Transverse colon (tissue), 4 donors: ENCODE measurements around the gene ATP9B. TPM values are rescaled to one million over a fixed set of nuclear protein-coding genes. Genes with fewer than 3 reads are reported as not detected.

Experiments used
- DNase-seq: peaks from one replicate; pipeline ENCODE4 v3.0.0-alpha.2; 2019
- H3K27ac ChIP-seq, 4 donors: fragments of 200-600 bp; sonication (generic); 2 replicates each; pipeline ENCODE4 v1.5.1; 2016 to 2018; ENCODE audit warnings: inconsistent platforms in 4 of 4
- H3K27me3 ChIP-seq: fragments of 200-600 bp; sonication (generic); 2 replicates; pipeline ENCODE4 v1.5.1; 2017; ENCODE audit warnings: inconsistent platforms
- H3K36me3 ChIP-seq, 4 donors: fragments of 200-600 bp; sonication (generic); 2 replicates each; pipeline ENCODE4 v1.5.1; 2017 to 2019; ENCODE audit warnings: inconsistent platforms in 4 of 4
- H3K4me1 ChIP-seq, 4 donors: fragments of 200-600 bp; sonication (generic); 2 replicates each; pipeline ENCODE4 v1.5.1; 2017 to 2020; ENCODE audit warnings: inconsistent platforms in 4 of 4
- H3K4me3 ChIP-seq, 4 donors: fragments of 200-600 bp; sonication (generic); 1 replicate in 1 of 4; 2 replicates in 3 of 4; pipeline versions ENCODE4 v1.5.1 to v1.6.1; 2017 to 2019; ENCODE audit warnings: inconsistent platforms in 4 of 4
- H3K9me3 ChIP-seq, 2 donors: fragments of 200-600 bp; sonication (generic); 2 replicates each; pipeline ENCODE4 v1.5.1; 2017 to 2019; ENCODE audit warnings: inconsistent platforms in 2 of 2
- EP300 ChIP-seq: sonication (generic); formaldehyde crosslinking; IDR thresholded peaks from one replicate; pipeline ENCODE4 v1.6.1; 2017; ENCODE audit warnings: antibody characterized with exemption, low read depth
- POLR2A ChIP-seq: fragments of 450-650 bp; IDR thresholded peaks from one replicate; pipeline ENCODE4 v1.6.1; 2016; ENCODE audit warnings: antibody characterized with exemption, mild to moderate bottlenecking, moderate library complexity
- POLR2AphosphoS5 ChIP-seq, 3 donors: sonication (generic); formaldehyde crosslinking; IDR thresholded peaks; one replicate each; pipeline ENCODE4 v1.6.1; 2016; ENCODE audit warnings: antibody characterized with exemption in 3 of 3
- WGBS, 2 donors: methylation state at CpG; one replicate each; pipeline ENCODE4 v1.1.5; 2018; ENCODE audit warnings: low coverage in 1 of 2; 5-methylcytosine and 5-hydroxymethylcytosine counted together
- in situ Hi-C, 4 donors: fragments of 200-750 bp; cut with MboI; loops; one replicate each; pipeline versions ENCODE4 v1.15.0 to v1.15.1; 2017; ENCODE audit warnings: low sequenced_read_pairs in 3 of 4, low pct_ligation_motif_present in 1 of 4, low pct_unique_long_range_greater_than_20kb in 1 of 4
- intact Hi-C: fragments of 100-400 bp; cut with DNase I; formaldehyde crosslinking; loops from one replicate; pipeline ENCODE4 v1.15.1; 2023; ENCODE audit warnings: low total_unique reads
- total RNA-seq, 4 donors: library from RNA; depleted of rRNA; stranded (reverse); fragments of >200 nt; gene quantifications; one replicate each; pipeline ENCODE4 v1.1.0, GENCODE V29; 2016
- TF ChIP-seq, protein P1 (sequence below), 5 experiments: fragments of 200-600 bp in 3 of 5; fragments of 450-650 bp in 2 of 5; sonication (generic) in 3 of 5; IDR thresholded peaks; 1 replicate in 2 of 5; 2 replicates in 3 of 5; pipeline ENCODE4 v1.5.1; 2016 to 2017; ENCODE audit warnings: antibody characterized with exemption in 5 of 5, inconsistent platforms in 3 of 5, mild to moderate bottlenecking in 2 of 5, moderate library complexity in 1 of 5

Gene ATP9B
- total RNA-seq, 4 donors from 2014 or later = 36.3 to 70.3 (median 41.6) TPM

DNA sequence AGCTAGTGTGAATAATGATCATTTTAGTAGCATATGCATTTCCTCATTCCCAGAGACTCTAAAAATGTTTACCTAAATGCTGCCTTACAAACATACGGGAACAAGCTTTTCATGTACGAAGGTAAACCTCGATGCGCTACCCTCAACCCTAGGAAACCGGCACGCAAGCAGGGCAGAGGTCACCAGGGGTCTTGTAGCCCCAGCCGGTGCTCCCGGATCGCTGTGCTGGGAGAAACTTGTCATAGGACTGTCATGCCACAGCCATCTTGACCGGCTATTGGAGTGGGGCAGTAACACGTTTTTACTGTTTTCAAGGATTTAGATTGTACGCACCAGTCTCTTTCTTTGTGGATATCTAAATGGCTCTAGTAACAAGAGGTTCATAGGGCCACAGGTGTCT is 291.7 kb downstream of the ATP9B start:
- no peak for DNase-seq
- H3K27ac ChIP-seq = no peak overlapping the region
- TF ChIP-seq, protein P1, sequence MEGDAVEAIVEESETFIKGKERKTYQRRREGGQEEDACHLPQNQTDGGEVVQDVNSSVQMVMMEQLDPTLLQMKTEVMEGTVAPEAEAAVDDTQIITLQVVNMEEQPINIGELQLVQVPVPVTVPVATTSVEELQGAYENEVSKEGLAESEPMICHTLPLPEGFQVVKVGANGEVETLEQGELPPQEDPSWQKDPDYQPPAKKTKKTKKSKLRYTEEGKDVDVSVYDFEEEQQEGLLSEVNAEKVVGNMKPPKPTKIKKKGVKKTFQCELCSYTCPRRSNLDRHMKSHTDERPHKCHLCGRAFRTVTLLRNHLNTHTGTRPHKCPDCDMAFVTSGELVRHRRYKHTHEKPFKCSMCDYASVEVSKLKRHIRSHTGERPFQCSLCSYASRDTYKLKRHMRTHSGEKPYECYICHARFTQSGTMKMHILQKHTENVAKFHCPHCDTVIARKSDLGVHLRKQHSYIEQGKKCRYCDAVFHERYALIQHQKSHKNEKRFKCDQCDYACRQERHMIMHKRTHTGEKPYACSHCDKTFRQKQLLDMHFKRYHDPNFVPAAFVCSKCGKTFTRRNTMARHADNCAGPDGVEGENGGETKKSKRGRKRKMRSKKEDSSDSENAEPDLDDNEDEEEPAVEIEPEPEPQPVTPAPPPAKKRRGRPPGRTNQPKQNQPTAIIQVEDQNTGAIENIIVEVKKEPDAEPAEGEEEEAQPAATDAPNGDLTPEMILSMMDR (IDR thresholded peaks at IDR 0.05) = no peak
- no peak for TF ChIP-seq EP300
- TF ChIP-seq POLR2A = no peak
- no peak for TF ChIP-seq POLR2AphosphoS5 (IDR thresholded peaks at IDR 0.05)
- 83 to 99% methylated on average over 1 to 12 of the region's 12 CpGs for WGBS, 2 donors
- H3K36me3 ChIP-seq = peaks cover 0 to 10% (median 4%) of the 10 kb centered on the region in 4 donors
- H3K27me3 ChIP-seq = no peaks in the 10 kb centered on the region
- intact Hi-C loops (no loop called here), in situ Hi-C loops (no loop called here)
- no peaks in the 10 kb centered on the region for H3K4me1 ChIP-seq
- H3K4me3 ChIP-seq = no peak overlapping the region
- H3K9me3 ChIP-seq = no peaks in the 10 kb centered on the region

DNA sequence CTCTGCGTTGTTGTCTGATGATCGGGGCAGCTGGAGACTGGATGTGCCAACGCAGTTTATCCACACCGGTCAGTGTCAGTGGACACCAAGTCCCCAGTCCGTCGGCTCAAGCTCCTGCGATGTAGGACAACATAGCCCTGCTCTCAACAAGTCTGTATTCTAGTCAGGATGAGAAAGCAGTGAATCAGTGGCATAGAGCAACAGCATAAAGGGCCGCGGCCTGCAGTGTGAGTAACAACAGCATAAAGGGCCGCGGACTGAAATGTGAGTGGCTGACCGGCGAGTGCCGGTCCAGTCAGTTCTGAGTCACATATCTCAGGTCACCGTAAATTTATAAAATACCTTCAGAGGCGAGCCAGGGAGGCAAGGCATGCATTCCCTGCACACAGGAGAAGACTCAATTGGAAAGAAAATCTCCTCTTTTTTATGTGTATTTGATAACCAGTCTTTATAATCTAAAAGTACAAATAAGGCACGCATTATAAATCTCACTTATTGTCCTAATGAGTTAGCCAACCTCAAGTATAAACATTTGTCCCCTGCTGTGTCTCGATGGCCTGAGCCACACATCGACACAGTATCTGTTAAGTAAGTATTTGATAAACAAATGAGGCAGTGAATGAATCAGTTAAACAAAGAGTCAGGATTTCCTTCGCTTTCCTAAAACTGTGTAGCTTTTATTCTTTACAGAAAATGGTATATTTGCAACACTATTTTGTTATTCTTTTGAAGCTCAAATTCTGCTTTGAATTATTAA is 292.8 kb downstream of the ATP9B start:
- 85 to 90% methylated on average over 17 to 20 of the region's 20 CpGs for WGBS, 2 donors
- Histone ChIP-seq H3K4me1 (no peaks in the 10 kb centered on the region), H3K4me3 (no peak overlapping the region), H3K27me3 (no peaks in the 10 kb centered on the region), H3K27ac (no peak overlapping the region), H3K36me3 (peaks cover 0 to 10% (median 4%) of the 10 kb centered on the region in 4 donors), H3K9me3 (no peaks in the 10 kb centered on the region)
- DNase-seq = no peak
- TF ChIP-seq, protein P1 (IDR thresholded peaks at IDR 0.05) = no peak
- TF ChIP-seq POLR2AphosphoS5 (IDR thresholded peaks at IDR 0.05) = no peak
- TF ChIP-seq EP300 = no peak
- TF ChIP-seq POLR2A = no peak
- in situ Hi-C loops = no loop called here
- intact Hi-C loops = no loop called here

DNA sequence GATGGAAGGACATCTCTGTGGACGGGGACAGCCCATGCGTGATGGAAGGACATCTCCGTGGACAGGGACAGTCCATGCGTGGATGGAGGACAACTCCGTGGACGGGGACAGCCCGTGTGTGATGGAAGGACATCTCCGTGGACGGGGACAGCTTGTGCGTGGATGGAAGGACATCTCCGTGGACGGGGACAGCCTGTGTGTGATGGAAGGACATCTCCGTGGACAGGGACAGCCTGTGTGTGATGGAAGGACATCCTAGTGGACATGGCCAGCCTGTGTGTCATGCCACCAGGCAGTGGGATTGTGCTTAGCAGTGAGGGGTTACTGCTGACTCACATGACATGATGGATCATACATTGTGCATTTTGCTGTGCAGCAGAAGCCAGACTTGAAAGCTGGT is 296.5 kb downstream of the ATP9B start:
- no peaks in the 10 kb centered on the region for H3K27me3 ChIP-seq
- TF ChIP-seq POLR2A (no peak), POLR2AphosphoS5 (IDR thresholded peaks at IDR 0.05) (no peak), EP300 (no peak)
- TF ChIP-seq, protein P1 (IDR thresholded peaks at IDR 0.05) = no peak
- H3K9me3 ChIP-seq = no peaks in the 10 kb centered on the region
- H3K27ac ChIP-seq = no peak overlapping the region
- in situ Hi-C loops (no loop called here), intact Hi-C loops (no loop called here)
- no peak overlapping the region for H3K4me3 ChIP-seq
- no peak for DNase-seq
- no peaks in the 10 kb centered on the region for H3K4me1 ChIP-seq
- 91 to 97% methylated on average over 13 of the region's 13 CpGs for WGBS, 2 donors
- H3K36me3 ChIP-seq = peaks cover 0 to 6% (median 0%) of the 10 kb centered on the region in 4 donors

DNA sequence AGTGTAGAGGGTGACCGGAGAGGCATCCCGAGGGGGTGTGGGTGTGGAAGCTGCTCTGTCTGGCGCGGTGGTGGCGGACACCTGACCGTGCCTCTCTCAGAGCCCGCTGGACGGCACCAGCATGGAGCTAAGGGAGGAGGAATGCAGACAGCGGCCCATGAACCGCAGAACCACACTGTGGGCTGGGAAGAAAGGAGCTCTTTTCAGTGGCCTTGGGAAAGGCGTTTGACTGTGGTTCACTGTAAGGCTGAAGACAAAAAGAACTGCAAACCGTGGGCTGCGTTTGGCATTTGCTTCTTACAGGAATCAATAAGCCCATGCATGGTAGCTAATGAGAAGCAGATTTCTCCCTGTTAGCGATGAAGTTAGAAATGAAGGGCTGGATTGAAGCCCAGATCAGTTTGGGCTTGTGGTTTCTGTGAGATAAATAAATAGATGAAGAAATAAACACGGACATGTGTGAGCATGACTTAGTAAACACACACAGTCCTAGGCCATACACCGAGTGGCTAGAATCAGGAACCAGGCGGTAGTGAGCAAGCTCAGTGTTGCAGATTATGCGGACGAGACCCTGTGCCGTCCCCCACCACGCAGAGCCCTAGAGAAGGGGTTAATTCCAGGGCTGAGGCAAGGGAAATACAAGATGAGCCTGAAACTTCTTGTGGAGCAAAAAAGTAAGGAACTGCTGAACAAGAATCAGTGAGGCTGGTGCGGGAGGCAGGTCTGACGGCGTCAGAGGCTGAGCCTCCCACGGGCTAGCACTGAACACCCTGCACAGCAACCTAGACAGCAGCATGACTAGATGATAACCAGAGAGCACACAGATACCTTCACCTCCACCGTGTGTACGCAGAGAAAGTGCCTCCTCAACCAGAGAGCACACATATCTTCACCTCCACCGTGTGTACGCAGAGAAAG is 297.2 kb downstream of the ATP9B start:
- no peaks in the 10 kb centered on the region for H3K36me3 ChIP-seq
- no peaks in the 10 kb centered on the region for H3K9me3 ChIP-seq
- in situ Hi-C loops (no loop called here), intact Hi-C loops (no loop called here)
- no peak overlapping the region for H3K27ac ChIP-seq
- no peak overlapping the region for H3K4me3 ChIP-seq
- WGBS, 2 donors = 80 to 83% methylated on average over 7 to 29 of the region's 29 CpGs
- H3K4me1 ChIP-seq = no peaks in the 10 kb centered on the region
- TF ChIP-seq, protein P1 (IDR thresholded peaks at IDR 0.05) = no peak
- TF ChIP-seq POLR2AphosphoS5 (IDR thresholded peaks at IDR 0.05) = no peak
- no peak for TF ChIP-seq POLR2A
- TF ChIP-seq EP300 = no peak
- DNase-seq = no peak
- H3K27me3 ChIP-seq = no peaks in the 10 kb centered on the region
